Globus pallidus (tissue), 1 donor: ENCODE data around the gene PRR30.
"Not testable (repeated sequence)": the region's sequence is repeated elsewhere in the genome, so short reads cannot be mapped to it uniquely, and the experiment has no call there.

Experiments
- DNase-seq: peaks from one replicate; pipeline ENCODE4 v3.0.0-alpha.2; 2015; ENCODE audit warnings: low spot score

Gene PRR30

GRCh38 chr2:27128668-27129571 lies 10.3 kb downstream of the PRR30 start:
- no peak for DNase-seq

GRCh38 chr2:27127883-27128667 lies 11.1 kb downstream of the PRR30 start:
- no peak for DNase-seq

GRCh38 chr2:27126252-27126710 lies 12.9 kb downstream of the PRR30 start:
- no peak for DNase-seq

- DNase-seq, result no peak
These were observed 14.1 kb downstream of the PRR30 start for GRCh38 chr2:27125104-27125503.

- peak; percentile 71 for DNase-seq
These were observed 15.7 kb downstream of the PRR30 start, which contains the start of gene ABHD1 for GRCh38 chr2:27123302-27124150. Gene ABHD1, plus strand, starts transcription at chr2:27123815. Its CDS starts 134 bp downstream, at chr2:27123949.

GRCh38 chr2:27122791-27123190 lies 16.4 kb downstream of the PRR30 start:
- DNase-seq, result no peak

- no peak for DNase-seq
These were observed 17.3 kb downstream of the PRR30 start for GRCh38 chr2:27121906-27122305.

- not testable (repeated sequence) for DNase-seq
These were observed 19.9 kb downstream of the PRR30 start for GRCh38 chr2:27119330-27119670.

- no peak for DNase-seq
These were observed 20.5 kb downstream of the PRR30 start, which contains the start of gene CGREF1 for GRCh38 chr2:27118525-27119329. Gene CGREF1, minus strand, starts transcription at chr2:27119128. Its CDS starts 14,762 bp downstream, at chr2:27104366.

- DNase-seq, result no peak
These were observed 21.1 kb downstream of the PRR30 start for GRCh38 chr2:27117995-27118524.

GRCh38 chr2:27115519-27115918 lies 23.7 kb downstream of the PRR30 start:
- no peak for DNase-seq

GRCh38 chr2:27111392-27112078 lies 27.7 kb downstream of the PRR30 start:
- not testable (repeated sequence) for DNase-seq

- DNase-seq, result not testable (repeated sequence)
These were observed 28.4 kb downstream of the PRR30 start for GRCh38 chr2:27110603-27111352.

GRCh38 chr2:27109083-27109482 lies 30.1 kb downstream of the PRR30 start:
- no peak for DNase-seq

- no peak for DNase-seq
These were observed 31.0 kb downstream of the PRR30 start for GRCh38 chr2:27108221-27108620.

GRCh38 chr2:27105981-27106380 lies 33.2 kb downstream of the PRR30 start:
- DNase-seq, result no peak

GRCh38 chr2:27102329-27102728 lies 36.9 kb downstream of the PRR30 start:
- DNase-seq, result no peak

- DNase-seq, result no peak
These were observed 39.2 kb downstream of the PRR30 start for GRCh38 chr2:27100036-27100435.

- no peak for DNase-seq
These were observed 39.8 kb downstream of the PRR30 start for GRCh38 chr2:27099334-27099955.
